ENCODE data around the gene CRTAC1.

GRCh38 chr10:98041352-98042043 lies 11.1 kb upstream of the CRTAC1 start:
- TF ChIP-seq CTCF (IDR thresholded peaks at IDR 0.05), result peak; percentile 54 to 71 (median 60)
- TF ChIP-seq POLR2A (IDR thresholded peaks at IDR 0.05), result no peak
